Hematopoietic multipotent progenitor cell treated with erythropoietin and hydrocortisone succinate and interleukin-3 and kit ligand, for 4 days (in vitro differentiated cells): Measurements from ENCODE around the gene CHST1.

Source experiments
- DNase-seq: peaks from one replicate; pipeline ENCODE4 v3.0.0-alpha.2; 2015

Gene CHST1

DNA sequence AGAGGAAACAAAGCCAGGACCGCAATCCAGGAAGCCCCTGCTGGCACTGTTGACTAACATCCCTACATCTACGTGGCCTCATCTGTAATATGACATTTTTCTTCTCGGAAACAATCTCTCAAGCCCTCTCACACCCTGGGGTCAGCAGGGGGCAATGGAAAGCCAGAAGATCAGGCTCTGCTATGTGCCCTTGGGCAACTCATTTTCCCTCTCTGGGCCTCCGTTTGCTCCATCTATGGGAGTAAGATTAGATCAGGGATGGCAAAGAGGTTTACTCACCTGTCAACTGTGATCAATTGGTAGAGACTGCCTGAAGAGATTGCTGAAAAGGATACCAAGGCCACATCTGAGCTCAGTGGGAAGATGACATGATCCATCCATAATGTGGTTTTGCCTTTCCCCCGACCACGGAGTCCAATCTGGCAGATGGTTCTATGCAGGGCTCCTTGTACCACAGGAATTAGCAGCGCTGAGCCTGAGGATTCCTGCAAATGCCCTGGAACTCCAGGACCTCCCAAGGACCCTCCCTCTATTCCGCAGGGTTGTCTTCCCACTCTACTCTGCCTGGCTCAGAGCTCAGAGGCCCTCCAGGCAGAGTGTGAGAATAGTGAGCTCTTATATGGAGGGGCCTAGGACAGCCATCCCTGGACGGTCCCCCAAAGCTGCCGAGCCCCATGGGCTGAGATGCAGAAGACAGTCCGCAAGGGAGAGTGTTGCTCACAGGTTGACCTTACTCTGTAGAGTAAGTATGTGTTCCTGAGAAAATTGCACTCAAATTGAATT lies 66.1 kb downstream of the CHST1 start:
- no peak for DNase-seq
